Transverse colon (tissue), 3 donors: Measurements from ENCODE around the gene RHOC.

Source experiments
- CTCF ChIP-seq, 5 experiments: fragments of 200-600 bp in 3 of 5; fragments of 450-650 bp in 2 of 5; sonication (generic) in 3 of 5; IDR thresholded peaks; 1 replicate in 2 of 5; 2 replicates in 3 of 5; pipeline ENCODE4 v1.5.1; 2016 to 2017; ENCODE audit warnings: antibody characterized with exemption in 5 of 5, inconsistent platforms in 3 of 5, mild to moderate bottlenecking in 2 of 5, moderate library complexity in 1 of 5
- POLR2A ChIP-seq: fragments of 450-650 bp; IDR thresholded peaks from one replicate; pipeline ENCODE4 v1.6.1; 2016; ENCODE audit warnings: antibody characterized with exemption, mild to moderate bottlenecking, moderate library complexity

GRCh38 chr1:112710586-112710985, 3.7 kb upstream of the RHOC start:
- TF ChIP-seq CTCF (IDR thresholded peaks at IDR 0.05) (no peak), POLR2A (no peak)
